Measurements from ENCODE around the gene LCAT. TPM values are rescaled to one million over a fixed set of nuclear protein-coding genes. Genes with fewer than 3 reads are reported as not detected.

The LCAT gene
- total RNA-seq, 1 donor from 2014 or later: 33.8 TPM

DNA sequence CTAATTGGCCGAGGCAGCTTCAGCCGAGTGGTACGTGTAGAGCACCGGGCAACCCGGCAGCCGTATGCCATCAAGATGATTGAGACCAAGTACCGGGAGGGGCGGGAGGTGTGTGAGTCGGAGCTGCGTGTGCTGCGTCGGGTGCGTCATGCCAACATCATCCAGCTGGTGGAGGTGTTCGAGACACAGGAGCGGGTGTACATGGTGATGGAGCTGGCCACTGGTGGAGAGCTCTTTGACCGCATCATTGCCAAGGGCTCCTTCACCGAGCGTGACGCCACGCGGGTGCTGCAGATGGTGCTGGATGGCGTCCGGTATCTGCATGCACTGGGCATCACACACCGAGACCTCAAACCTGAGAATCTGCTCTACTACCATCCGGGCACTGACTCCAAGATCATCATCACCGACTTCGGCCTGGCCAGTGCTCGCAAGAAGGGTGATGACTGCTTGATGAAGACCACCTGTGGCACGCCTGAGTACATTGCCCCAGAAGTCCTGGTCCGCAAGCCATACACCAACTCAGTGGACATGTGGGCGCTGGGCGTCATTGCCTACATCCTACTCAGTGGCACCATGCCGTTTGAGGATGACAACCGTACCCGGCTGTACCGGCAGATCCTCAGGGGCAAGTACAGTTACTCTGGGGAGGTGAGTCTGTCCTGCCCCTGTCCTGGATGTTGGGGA lies 34.7 kb downstream of the LCAT start:
- peaks cover 39% of the 10 kb centered on the region for H3K36me3 ChIP-seq
- TF ChIP-seq, protein P1, sequence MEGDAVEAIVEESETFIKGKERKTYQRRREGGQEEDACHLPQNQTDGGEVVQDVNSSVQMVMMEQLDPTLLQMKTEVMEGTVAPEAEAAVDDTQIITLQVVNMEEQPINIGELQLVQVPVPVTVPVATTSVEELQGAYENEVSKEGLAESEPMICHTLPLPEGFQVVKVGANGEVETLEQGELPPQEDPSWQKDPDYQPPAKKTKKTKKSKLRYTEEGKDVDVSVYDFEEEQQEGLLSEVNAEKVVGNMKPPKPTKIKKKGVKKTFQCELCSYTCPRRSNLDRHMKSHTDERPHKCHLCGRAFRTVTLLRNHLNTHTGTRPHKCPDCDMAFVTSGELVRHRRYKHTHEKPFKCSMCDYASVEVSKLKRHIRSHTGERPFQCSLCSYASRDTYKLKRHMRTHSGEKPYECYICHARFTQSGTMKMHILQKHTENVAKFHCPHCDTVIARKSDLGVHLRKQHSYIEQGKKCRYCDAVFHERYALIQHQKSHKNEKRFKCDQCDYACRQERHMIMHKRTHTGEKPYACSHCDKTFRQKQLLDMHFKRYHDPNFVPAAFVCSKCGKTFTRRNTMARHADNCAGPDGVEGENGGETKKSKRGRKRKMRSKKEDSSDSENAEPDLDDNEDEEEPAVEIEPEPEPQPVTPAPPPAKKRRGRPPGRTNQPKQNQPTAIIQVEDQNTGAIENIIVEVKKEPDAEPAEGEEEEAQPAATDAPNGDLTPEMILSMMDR (IDR thresholded peaks at IDR 0.05): no peak

DNA sequence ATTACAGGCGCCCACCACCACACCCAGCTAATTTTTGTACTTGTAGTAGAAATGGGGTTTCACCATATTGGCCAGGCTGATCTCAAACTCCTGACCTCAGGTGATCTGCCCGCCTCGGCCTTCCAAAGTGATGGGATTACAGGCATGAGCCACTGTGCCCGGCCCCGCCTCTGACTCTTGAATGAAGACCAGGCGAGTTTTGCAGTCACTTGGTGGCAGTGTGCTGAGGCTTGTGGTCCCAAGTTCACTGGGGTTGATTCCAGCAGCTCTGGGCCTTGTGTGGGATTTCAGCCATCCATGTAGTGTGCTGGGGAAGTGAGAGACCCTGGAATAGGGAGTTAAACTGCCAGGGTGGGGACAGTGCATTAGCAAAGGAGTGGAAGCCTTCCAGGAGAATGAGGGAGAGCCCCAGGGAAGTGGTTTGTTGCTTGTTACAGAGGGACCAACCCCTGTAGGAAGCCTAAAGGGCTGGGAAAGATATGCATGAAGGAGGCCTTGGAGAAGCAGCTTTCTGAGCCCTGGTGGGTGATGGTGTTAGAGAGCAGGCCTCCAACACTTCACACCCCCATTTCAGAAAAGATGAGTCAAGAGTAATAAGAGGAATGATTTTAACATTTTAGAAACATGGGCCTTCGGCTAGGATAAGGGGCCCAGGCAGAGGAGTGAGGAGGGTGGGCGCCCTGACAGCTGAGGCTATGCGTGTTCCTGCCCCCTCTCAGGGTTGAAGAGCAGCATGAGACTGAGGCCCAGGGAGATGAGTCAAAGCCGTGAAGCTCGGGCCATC lies 36.3 kb downstream of the LCAT start:
- Histone ChIP-seq H3K27me3 (ENCODE audit: low read depth) (no peaks in the 10 kb centered on the region), H3K9me3 (no peaks in the 10 kb centered on the region), H3K27ac (no peak overlapping the region), H3K36me3 (peaks cover 49% of the 10 kb centered on the region), H3K4me1 (no peaks in the 10 kb centered on the region), H3K4me3 (no peak overlapping the region)
- TF ChIP-seq, protein P1 (IDR thresholded peaks at IDR 0.05): no peak
- no peak for DNase-seq
- intact Hi-C loops (cut with DNase I): no loop called here
- no peak for ATAC-seq

More for the DNA sequence above, 34.7 kb downstream of the LCAT start:
- H3K4me1 ChIP-seq: no peaks in the 10 kb centered on the region
- ATAC-seq: no peak
- H3K27ac ChIP-seq: no peak overlapping the region
- H3K27me3 ChIP-seq (ENCODE audit: low read depth): no peaks in the 10 kb centered on the region
- intact Hi-C loops (cut with DNase I): no loop called here
- H3K4me3 ChIP-seq: no peak overlapping the region
- no peaks in the 10 kb centered on the region for H3K9me3 ChIP-seq
- no peak for DNase-seq

DNA sequence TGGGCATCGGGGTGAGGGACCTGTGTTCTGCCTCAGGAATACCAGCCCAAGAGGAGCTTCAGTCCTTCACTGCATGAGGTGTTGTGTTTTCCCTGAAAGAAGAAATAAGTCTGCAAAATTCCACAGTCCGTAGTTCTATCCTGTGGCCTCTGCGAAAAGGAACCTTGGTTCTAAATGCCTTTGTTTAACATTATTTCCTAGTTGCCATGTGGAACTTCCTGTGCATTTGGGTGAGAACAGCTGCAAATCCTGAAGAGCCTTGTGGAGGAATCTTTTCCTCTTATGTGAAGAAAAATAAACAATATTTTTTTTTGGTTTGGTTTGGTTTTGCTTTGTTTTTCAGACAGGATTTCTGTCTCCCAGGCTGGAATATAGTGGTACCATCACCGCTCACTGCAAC lies 41.1 kb downstream of the LCAT start:
- H3K27ac ChIP-seq: peak overlapping the region; percentile 34
- DNase-seq (no peak), ATAC-seq (no peak)
- H3K4me3 ChIP-seq: no peak overlapping the region
- intact Hi-C loops (cut with DNase I): no loop called here
- TF ChIP-seq, protein P1 (IDR thresholded peaks at IDR 0.05): no peak
- peaks cover 15% of the 10 kb centered on the region for H3K4me1 ChIP-seq
- no peaks in the 10 kb centered on the region for H3K9me3 ChIP-seq
- H3K27me3 ChIP-seq (ENCODE audit: low read depth): no peaks in the 10 kb centered on the region
- H3K36me3 ChIP-seq: peaks cover 28% of the 10 kb centered on the region

DNA sequence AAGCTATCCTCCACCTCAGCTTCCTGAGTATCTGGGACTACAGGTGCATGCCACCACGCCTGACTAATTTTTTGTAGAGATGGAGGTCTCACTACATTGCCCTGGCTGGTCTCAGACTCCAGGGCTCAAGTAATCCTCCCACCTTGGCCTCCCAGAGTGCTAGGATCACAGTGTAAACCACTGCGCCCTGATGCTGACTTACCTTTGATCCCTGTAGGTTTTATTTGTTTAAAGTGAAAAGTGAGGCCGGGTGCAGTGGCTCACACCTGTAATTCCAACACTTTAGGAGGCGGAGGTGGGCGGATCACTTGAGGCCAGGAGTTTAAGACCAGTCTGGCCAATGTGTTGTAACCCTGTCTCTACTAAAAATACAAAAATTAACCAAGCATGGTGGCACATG lies 42.2 kb downstream of the LCAT start:
- Histone ChIP-seq H3K27ac (no peak overlapping the region), H3K4me1 (peaks cover 26% of the 10 kb centered on the region), H3K36me3 (peaks cover 28% of the 10 kb centered on the region), H3K27me3 (ENCODE audit: low read depth) (no peaks in the 10 kb centered on the region), H3K9me3 (no peaks in the 10 kb centered on the region), H3K4me3 (no peak overlapping the region)
- intact Hi-C loops (cut with DNase I): no loop called here
- ATAC-seq (no peak), DNase-seq (no peak)
- TF ChIP-seq, protein P1 (IDR thresholded peaks at IDR 0.05): no peak

DNA sequence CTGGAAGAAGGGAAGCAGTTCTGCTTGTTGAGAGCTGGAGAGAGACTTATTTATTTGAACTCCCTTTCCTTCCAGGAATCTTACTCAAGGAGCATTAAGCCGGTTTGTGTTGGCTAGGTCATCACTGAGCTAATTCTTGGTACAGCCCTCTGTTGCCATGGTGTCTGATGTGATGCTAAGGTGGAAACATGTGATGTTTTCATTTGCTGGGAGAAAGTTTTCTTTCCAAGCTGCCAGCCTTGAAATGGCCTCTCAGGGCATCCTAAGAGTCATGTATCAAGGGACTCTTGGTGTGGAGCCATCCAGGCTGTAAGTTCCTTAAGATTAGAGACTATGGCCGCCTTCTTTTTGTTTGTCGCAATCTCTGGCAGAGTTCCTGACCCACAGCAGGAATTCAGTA lies 46.7 kb downstream of the LCAT start:
- DNase-seq (no peak), ATAC-seq (peak in 1 of 2 donors; percentile 8)
- intact Hi-C loops (cut with DNase I): no loop called here

More for the DNA sequence above, 46.7 kb downstream of the LCAT start:
- TF ChIP-seq, protein P1 (IDR thresholded peaks at IDR 0.05): no peak
- H3K4me3 ChIP-seq: no peak overlapping the region
- H3K27ac ChIP-seq: peak overlapping the region; percentile 18
- no peaks in the 10 kb centered on the region for H3K9me3 ChIP-seq
- H3K4me1 ChIP-seq: peaks cover 63% of the 10 kb centered on the region
- H3K27me3 ChIP-seq (ENCODE audit: low read depth): no peaks in the 10 kb centered on the region
- H3K36me3 ChIP-seq: peaks cover 14% of the 10 kb centered on the region
